Measurements from ENCODE around the gene RB1. TPM values are rescaled to one million over a fixed set of nuclear protein-coding genes. Genes with fewer than 3 reads are reported as not detected.
A peak's percentile ranks its signal among the peaks of the same experiment; 100 is the strongest.
"Not testable (repeated sequence)": the region's sequence is repeated elsewhere in the genome, so short reads cannot be mapped to it uniquely, and the experiment has no call there.

The RB1 gene
- total RNA-seq, 1 donor = 8.3 TPM

DNA sequence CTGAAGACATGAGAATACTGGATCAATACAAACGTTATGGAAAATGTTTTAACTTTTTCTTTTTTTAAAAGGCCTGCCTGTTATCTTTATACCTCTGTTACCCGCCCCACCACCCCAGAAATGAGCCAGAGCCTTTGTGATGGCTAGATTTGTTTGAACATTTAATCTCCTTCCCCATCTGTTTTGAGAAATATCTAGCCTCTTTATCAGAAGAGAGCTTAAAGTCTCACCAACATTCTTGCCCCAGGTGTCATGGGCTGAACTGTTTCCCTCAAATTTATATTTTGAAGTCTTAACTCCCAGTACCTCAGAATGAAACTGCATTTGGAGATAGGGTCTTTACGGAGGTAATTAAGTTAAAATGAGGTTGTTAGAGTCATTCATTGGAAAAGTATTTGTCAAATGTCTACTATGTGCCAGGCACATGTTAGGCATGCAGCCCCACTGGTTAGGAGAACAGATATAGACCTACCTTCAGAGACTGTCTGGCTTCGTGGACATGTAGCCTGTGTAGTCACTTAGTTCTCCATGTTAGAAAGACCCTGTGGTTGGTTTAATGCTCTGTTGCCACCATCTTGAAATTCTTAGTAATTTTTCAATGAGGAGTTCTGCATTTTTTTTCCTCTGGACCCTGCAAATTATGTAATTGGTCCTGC, 6.3 kb upstream of the RB1 start:
- DNase-seq (ENCODE audit: low read depth in 2 of 3, low spot score in 2 of 3) = no peak

DNA sequence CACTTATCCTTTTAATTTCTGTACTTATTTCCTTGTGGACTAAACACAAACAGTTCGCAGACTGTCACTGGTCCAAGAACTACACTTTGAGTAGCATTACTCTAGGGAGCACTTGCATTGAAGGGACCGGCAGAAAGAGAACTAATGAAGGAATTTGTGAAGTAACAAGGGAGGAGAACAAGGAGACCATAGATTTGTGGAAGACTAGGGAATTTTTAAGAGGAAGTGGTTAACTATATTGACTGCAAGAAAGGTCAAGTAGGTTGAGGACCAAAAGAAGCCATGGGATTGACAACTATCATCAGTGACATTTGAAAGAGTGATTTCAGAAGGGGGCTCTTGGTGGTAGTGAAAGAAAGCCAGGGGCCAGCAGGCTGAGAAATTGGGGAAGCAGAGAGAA, 4.0 kb upstream of the RB1 start:
- no peak for DNase-seq (ENCODE audit: low read depth in 2 of 3, low spot score in 2 of 3)

DNA sequence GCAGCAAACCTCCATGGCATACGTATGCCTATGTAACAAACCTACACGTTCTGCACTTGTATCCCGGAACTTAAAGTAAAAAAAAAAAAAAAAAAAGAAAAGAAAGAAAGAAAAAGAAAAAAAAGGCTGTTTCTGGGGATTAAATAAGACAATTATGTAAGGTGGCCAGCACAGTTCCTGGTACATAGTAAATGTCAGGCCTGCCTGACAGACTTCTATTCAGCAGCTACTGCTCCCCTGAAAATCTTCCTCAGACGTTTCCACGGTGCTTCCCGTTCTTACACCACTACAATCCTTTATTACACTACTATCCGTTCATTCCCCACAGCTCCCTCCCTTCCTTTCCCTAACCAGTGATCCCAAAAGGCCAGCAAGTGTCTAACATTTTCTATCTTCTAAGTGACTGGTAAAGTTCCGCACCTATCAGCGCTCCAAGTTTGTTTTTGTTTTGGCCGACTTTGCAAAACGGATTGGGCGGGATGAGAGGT, 636 bp upstream of the RB1 start:
- DNase-seq (ENCODE audit: low read depth in 2 of 3, low spot score in 2 of 3) = no peak

DNA sequence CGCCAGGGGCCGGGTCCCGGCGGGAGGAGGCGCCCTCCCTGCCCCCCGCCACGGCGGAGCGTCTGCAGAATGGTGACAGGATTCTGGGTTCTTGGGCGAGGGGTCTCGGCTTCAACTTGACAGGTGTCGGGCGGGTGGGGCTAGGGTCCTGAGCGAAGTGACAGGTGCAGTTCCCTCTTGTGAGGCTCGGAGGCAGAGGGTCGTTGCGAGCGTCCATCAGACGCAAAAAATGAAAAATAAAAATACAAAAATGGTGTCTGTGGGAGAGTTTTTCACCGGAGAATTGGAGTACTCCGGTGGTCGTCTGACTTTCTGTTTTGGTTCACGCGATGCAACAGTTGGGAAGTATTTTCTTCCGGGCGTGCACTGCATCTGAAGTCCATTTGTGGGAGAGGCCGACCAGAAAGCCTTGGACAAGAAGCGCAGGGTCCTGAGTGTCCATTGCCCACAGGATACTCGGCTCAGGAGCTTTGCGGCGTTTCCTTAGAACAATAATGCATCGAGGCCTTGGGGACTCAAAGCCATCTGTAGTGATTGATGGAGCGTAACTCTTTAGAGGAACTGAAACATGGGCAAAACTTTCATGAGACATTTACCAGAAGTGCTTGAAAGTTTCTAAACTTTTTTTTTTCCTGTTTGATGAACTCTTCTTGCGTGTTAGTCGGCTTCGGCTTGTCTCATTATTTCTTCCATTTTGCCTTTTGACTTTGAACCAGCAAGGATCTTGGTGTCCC, 759 bp downstream of the RB1 start:
- peak in 2 of 3 donors; percentile 57 to 74 for DNase-seq (ENCODE audit: low read depth in 2 of 3, low spot score in 2 of 3)

DNA sequence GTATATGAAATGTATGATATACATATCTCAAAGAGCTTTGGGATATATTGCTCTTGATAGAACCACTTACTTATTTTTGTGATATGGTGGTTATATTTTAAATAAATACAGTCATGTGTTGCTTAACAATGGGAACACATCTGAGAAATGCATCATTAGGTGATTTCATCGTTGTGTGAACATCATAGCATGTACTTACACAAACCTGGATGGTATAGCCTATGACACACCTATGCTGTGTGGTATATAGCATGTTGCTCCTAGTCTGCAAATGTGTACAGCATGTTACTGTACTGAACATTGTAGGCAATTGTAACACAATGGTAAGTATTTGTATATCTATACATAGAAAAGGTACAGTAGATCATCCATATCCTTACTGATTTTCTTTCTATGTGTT, 7.7 kb downstream of the RB1 start:
- no peak for DNase-seq (ENCODE audit: low read depth in 2 of 3, low spot score in 2 of 3)

DNA sequence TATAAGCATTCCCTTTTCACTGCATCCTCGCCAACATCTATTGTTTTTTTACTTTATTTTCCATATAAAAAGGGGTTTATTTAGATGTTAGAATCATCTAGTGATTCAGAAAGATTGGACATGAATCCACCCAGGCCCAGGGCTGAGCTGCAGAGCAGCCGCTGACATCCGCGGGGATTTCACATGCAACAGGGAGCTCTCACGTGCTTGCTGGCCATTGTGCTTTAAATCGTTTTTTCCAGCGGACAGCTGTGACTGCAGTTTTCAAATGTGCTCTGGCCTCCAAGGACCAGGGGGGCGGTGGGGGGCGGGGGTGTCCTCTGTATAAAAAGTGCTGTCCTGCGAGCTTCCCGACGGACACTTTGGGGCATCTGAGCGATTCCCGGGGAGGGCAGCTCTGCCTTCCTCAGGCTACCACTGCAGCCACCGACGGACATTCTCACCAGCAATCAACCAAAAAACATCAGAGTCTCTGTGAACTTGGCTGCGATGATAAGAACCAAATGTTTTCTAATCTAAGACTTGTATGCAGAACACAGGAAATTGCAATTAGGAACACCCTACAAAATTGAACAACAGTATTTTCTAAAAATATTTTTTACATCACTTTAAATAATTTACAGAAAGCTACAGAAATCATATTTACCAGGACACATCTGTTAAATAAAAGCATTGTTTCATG, 12.6 kb downstream of the RB1 start:
- DNase-seq (ENCODE audit: low read depth in 2 of 3, low spot score in 2 of 3) = no peak

DNA sequence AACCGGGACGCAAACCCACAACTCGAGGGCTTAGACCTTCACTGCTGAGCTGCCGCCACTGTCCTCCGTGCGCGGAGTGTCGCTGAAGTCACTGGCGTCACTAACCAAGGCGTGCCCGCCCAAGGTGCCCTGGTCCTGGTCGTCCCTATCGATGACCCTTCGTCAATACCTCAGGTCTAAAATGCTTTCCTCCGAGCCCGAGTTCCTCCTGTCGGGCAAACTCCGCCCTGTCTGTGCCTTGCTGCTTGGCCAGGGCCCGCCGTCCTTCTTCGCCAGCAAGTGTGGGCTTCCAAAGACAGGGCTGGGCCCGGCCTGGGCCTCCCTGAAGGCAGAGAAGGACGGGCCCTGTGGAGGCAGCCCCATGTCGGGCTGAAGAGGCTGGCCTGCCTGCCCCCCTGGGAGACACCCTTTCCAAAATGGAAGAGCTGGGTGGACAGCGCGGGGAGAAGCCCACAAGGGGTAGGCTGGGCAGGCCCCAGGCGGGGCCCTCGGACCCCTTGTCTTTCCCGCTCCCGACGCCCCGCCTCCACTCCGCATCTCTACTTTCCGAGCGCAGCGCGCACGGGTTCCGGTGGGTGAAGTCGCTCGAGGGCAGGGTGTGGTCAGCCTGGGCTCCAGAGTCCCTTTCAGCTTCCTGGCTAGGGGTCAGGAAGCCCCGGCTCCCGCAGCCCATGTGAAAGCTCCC, 13.4 kb downstream of the RB1 start:
- no peak for DNase-seq (ENCODE audit: low read depth in 2 of 3, low spot score in 2 of 3)

DNA sequence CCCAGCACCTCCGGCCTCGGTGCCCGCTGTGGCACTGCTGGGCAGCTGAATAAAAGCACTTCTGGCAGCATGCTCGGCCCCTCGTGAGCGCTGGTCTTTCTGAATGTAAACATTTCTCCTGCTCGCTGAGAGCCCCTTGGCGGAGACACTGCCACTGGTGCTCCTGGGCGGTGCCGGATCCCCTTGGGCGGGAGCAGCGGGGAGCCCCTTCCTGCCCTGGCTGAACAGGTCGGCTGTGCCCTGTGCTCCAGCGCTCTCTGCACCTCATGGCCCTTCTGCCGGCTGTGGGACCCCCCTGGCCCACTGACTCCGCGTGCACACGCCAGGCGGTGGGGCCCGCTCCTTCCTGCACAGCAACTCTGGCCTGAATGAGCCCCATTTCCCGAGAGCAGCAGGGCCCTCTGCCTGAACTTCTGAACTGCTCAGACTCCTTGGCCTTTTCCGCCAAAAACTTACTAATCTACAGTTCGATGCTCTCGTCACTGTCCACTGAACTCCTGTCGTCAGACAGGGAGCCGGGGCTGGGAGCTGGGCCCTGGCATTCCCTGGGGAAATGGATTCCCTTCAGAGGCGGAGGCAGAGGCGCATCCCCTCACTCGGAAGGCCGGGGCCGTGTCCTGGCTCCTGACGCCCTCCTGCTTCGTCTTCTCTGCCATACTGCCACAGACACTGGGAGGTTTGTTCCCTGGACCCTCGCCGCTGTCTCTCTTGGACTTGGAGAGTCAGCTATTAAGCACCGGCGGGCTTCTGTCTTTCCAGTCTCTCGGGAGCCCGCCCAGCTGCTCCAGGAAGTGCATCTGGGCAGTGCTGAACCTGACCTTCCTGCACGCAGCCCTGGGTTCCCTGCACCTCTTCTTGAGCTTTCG, 14.2 kb downstream of the RB1 start:
- peak in 1 of 3 donors; percentile 10 for DNase-seq (ENCODE audit: low read depth in 2 of 3, low spot score in 2 of 3)

DNA sequence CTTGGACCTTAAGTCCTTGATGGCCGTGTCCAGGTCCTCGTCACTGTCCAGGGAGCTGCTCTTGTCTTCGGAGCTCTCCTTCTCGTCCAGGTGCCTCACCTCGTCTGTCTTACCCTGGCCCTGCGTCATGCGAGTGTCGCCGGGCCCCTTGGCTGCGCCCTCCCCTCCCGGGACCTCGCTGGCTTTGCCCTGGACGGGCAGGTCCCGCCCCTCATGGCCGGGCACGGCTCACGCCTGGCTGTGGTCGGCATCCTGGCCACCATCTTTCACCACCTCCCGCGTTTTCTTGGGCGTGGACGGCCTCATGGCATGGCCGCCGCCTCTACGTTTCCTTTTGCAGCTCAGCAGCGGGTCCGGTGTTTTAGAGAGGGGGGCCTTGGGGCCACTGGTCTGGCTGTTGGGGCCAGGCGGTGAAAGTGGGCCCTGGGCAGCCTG, 14.8 kb downstream of the RB1 start:
- DNase-seq (ENCODE audit: low read depth in 2 of 3, low spot score in 2 of 3) = no peak

DNA sequence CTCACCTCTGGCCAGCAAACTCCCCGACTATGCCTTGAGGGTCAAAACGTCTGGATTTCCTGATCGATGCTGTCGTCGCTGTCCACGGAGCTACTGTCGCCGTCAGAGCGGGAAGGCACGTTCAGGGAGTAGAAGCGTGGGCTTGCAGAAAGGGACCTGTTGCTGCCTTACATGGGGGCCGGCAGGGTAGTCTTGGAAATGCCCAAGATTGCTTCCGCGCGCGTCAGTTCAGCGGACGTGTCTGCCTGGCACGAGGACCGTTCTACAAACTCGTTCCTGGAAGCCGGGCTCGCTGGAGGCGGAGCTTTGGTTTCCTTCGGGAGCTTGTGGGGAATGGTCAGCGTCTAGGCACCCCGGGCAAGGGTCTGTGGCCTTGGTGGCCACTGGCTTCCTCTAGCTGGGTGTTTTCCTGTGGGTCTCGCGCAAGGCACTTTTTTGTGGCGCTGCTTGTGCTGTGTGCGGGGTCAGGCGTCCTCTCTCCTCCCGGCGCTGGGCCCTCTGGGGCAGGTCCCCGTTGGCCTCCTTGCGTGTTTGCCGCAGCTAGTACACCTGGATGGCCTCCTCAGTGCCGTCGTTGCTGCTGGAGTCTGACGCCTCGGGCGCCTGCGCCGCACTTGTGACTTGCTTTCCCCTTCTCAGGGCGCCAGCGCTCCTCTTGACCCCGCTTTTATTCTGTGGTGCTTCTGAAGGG, 15.4 kb downstream of the RB1 start:
- peak in 1 of 3 donors; percentile 26 for DNase-seq (ENCODE audit: low read depth in 2 of 3, low spot score in 2 of 3)

DNA sequence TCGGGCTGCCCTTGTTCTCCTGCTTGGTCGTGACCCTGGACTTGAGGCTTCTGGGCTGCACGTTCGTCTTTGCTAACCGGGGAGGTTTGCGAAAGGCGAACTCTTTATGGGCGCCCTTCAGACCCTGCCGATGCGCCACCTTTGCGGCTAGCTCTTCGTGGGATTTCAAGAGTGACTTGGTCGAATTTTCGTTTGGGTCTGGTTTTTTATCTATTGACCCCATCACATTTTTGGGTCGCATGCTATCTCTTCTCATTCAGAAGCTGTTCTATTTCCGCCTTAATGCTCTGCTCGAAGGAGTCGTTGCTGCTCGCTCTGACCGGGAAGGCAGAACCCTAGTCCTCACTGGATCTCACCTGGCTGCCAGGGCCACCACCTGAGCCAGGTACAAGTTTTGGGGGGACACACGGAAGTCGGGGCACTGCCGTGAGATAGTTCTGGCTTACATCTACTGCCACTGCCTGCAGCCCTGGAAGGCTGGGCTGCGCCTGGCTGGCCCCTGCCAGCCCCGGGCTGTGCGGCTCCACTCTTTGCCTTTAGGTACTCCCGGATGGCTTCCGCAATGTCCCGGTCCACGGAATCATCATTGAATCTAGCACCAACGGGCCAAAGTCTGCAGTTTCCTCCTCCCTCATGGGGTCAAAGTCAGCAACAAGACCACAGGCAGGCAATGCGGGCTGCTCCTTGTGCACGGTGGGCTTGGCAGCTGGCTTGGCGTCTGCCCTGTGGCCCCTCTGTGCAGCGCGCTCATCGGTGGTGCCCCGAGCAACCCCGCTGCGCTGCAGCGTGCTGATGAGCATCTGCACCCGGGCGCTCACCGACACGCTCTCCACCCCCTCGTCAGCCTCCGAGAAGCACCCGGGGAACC, 16.2 kb downstream of the RB1 start:
- DNase-seq (ENCODE audit: low read depth in 2 of 3, low spot score in 2 of 3) = peak in 1 of 3 donors; percentile 22

DNA sequence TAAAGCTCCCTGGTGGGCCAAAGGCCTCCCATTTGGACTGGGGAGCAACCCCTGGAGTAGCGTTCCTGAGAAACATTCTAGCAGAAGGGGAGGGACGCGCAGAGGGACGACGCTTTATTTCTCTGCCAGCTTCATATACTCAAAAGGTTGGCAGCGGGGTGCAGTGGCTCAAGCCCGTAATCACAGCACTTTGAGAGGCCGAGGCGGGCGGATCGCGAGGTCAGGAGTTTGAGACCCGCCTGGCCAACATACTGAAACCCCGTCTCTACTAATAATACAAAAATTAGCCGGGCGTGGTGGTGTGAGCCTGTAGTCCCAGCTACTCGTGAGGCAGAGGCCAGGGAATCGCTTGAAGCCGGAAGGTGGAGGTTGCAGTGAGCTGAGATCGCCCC, 16.8 kb downstream of the RB1 start:
- no peak for DNase-seq (ENCODE audit: low read depth in 2 of 3, low spot score in 2 of 3)

DNA sequence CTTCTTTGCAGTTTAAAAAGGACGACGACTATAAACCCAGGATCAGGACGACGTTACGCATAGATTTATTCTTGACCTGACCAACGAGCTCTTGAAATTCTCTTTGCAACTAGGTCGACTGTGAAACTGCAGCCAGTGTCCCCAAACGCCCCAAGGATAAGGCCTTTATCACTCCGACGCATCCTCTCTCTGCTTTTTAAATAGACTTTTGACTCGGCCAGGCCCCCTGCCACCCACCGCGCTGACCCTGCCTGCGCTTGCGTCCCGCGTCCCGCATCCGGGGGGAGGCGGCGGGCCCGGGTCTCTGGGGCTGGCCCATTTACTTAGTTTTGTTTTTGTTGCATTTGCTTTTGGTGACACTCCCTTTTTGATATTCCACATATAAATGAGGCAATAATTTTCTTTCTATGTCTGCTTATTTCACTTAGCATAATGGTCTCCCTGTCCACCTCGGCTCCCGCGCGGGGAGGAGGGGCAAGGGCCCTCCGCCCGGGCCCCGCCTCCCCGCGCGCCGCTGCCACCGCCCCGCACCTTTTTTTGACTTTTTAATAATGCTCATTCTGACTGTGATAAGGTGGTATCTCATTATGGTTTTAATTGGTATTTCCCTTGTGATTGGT, 17.4 kb downstream of the RB1 start:
- DNase-seq (ENCODE audit: low read depth in 2 of 3, low spot score in 2 of 3) = no peak

DNA sequence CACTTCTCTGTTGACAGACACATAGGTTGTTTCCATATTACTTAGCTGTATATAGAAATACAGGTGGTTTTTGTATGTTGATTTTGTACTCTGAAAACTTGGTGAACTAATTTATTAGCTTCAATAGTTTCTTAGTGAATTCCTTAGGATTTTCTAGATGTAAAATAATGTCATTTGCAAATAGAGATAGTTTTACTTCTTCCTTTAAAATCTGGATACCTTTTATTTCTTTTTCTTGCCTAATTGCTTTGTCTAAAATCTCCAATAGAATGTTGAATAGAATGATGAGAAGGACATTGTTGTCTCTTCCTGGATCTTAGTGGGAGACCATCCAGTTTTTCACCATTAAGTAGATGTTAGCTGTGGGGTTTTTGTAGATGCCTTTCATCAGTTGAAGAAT, 18.7 kb downstream of the RB1 start:
- DNase-seq (ENCODE audit: low read depth in 2 of 3, low spot score in 2 of 3) = no peak

DNA sequence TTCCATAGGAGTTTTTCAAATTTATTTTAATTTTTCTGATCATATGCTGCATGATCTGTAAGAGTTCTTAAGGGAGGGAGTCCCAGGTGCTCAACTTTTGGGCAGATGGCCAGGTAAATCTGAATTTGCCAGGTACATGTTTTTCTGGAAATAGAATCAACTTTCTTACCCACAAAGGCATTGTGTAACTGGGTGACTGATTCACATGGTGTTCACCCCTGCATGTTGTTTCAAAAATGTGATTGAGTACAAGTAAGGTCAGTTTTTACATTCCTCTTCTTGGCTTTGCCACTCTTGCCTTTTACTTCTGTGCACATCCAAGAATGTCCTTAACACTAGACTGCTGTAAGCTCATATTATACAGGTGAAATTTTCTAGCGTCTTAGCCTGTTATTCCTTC, 30.4 kb downstream of the RB1 start:
- DNase-seq (ENCODE audit: low read depth in 2 of 3, low spot score in 2 of 3) = no peak

DNA sequence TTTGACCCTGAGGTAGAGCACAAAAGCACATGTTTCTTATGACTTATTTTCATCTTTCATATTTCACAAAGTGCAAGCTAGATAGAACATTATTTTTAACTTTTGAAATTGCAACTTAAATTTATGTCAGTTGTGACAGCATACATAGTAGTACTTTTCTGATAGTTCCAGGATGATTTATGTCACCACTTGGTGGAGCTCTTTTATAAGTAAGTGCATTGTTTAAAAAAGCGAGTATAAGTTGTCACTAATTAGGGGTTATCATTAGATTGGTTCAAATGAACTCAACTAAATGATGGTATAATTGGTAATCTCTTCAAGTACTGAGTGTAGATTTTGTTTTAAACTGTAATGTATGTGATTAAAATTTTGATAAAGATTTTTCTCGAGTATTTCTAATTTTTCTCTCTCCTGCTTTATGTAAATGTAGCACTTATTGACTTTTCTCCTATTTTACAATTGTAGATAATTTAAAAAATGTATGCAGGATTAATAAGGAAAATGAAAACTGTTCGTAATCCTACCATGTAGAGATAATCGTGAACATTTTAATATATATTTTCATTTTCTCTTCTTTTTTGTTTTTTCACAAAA, 31.1 kb downstream of the RB1 start:
- peak in 2 of 3 donors; percentile 40 to 67 for DNase-seq (ENCODE audit: low read depth in 2 of 3, low spot score in 2 of 3)

DNA sequence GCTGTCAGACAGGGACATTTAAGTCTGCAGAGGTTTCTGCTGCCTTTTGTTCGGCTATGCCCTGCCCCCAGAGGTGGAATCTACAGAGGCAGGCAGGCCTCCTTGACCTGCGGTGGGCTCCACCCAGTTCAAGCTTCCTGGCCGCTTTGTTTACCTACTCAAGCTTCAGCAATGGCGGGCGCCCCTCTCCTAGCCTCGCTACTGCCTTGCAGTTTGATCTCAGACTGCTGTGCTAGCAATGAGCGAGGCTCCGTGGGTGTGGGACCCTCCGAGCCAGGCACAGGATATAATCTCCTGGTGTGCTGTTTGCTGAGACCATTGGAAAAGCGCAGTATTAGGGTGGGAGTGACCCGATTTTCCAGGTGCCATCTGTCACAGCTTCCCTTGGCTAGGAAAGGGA, 35.6 kb downstream of the RB1 start:
- not testable (repeated sequence) for DNase-seq (ENCODE audit: low read depth in 2 of 3, low spot score in 2 of 3)

DNA sequence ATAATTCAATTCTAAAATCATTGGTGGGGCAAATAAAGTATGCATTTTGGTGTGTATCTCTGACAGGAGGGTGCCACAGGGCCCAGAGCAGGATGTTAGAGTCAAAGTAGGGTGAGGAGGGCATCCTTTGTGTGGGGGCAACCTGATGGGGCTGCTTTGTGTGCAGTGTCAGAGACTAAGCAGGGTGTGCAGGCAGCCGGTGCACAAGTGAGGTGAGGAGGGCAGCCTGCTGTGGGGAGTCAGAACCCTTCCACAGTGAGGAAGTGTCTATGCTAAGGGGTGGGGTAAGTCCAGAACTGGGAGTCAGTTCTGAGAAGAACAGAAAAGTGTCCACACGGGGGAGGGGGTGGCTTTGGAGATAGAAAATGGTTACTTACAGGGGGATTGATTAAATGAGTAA, 40.7 kb downstream of the RB1 start:
- DNase-seq (ENCODE audit: low read depth in 2 of 3, low spot score in 2 of 3) = no peak

All from hematopoietic multipotent progenitor cell (in vitro differentiated cells).